Effector CD8-positive, alpha-beta T cell (primary cell): ENCODE data around the gene HTT.

Source experiments
- DNase-seq: peaks from one replicate; lab custom pipeline; 2025; lab: John Stamatoyannopoulos, UW

Gene HTT

GRCh38 chr4:3174371-3175338 lies 100.2 kb downstream of the HTT start:
- DNase-seq, result no peak

GRCh38 chr4:3176367-3177229 lies 102.1 kb downstream of the HTT start:
- no peak for DNase-seq

- DNase-seq, result no peak
Measured at GRCh38 chr4:3177426-3177825, 102.9 kb downstream of the HTT start.

GRCh38 chr4:3177905-3178304 lies 103.4 kb downstream of the HTT start:
- DNase-seq, result no peak

GRCh38 chr4:3178351-3178750 lies 103.9 kb downstream of the HTT start:
- DNase-seq, result no peak

GRCh38 chr4:3179126-3179706 lies 104.7 kb downstream of the HTT start:
- DNase-seq, result no peak

- DNase-seq, result no peak
Measured at GRCh38 chr4:3183008-3183407, 108.5 kb downstream of the HTT start.

GRCh38 chr4:3184725-3185124 lies 110.2 kb downstream of the HTT start:
- no peak for DNase-seq

GRCh38 chr4:3186609-3187008 lies 112.1 kb downstream of the HTT start:
- DNase-seq, result no peak

- DNase-seq, result no peak
Measured at GRCh38 chr4:3188118-3188517, 113.6 kb downstream of the HTT start.

GRCh38 chr4:3189459-3189858 lies 115.0 kb downstream of the HTT start:
- DNase-seq, result no peak

GRCh38 chr4:3190549-3190948 lies 116.1 kb downstream of the HTT start:
- no peak for DNase-seq

- DNase-seq, result no peak
Measured at GRCh38 chr4:3192188-3192587, 117.7 kb downstream of the HTT start.

GRCh38 chr4:3192827-3193226 lies 118.3 kb downstream of the HTT start:
- DNase-seq, result no peak

- DNase-seq, result no peak
Measured at GRCh38 chr4:3193531-3194203, 119.2 kb downstream of the HTT start.

GRCh38 chr4:3196670-3197359 lies 122.3 kb downstream of the HTT start:
- DNase-seq, result no peak

GRCh38 chr4:3197366-3198105 lies 123.1 kb downstream of the HTT start:
- no peak for DNase-seq

- no peak for DNase-seq
Measured at GRCh38 chr4:3198906-3199305, 124.4 kb downstream of the HTT start.

- no peak for DNase-seq
Measured at GRCh38 chr4:3199653-3200422, 125.4 kb downstream of the HTT start.
